Measurements from ENCODE around the gene HSBP1. TPM values are rescaled to one million over a fixed set of nuclear protein-coding genes. Genes with fewer than 3 reads are reported as not detected.

Gene HSBP1
- 148 to 189 TPM (median 177 TPM) in 5 replicates for total RNA-seq (2022; extraction: Qiagen RNA extraction; ENCODE audit: low read depth)

DNA sequence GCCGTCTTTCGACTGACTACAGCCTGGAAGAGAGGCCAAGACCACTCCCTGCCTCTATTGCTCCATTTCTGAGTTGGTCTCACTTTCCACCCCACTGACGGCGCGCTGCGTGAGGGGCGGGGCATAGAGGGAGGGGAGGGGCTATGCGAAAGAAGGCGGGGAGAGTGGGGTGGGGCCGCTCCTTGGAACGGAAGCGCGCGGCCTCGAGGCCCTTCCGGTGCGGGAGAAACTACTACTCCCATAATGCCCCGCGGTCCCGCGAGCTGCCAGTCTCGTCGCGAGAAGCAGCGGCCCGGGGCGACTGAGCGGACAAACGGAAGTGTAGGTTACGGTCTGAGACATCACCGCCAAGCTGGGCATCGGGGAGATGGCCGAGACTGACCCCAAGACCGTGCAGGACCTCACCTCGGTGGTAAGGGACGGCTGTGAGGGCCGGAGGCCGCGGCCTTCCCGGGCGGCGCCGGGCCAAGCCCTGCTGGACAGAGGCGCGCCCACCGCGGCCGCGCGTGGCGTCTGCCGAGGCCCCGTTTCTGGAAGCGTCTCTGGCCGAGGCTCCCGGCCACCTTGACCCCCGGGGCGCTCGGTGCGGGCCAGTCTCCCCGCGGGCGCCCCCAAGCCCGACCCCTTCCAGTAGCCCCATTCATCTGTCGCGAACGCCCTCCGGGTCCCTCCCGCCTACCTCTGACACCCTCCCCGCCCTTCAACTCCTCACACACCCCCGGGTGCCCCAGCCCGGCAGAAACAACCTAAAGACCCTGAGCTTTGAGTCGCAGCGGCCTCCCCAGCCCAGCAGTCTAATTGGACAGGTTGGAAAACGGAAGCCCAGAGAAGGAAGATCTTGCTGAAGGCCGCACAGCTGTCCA, at the start of gene HSBP1:
HSBP1 (plus strand) TSS at position 269 of the 863 bp plus-strand sequence; CDS start at position 368, 99 bp downstream.

Other genes with a start within 250 kb of the HSBP1 start
- gene MLYCD, start 91.1 kb downstream of the HSBP1 start, total RNA-seq (2022; extraction: Qiagen RNA extraction; ENCODE audit: low read depth), result 1.3 to 2.6 TPM (median 2.1 TPM) in 5 replicates
- 25.8 to 55.8 TPM (median 33.7 TPM) in 5 replicates for gene OSGIN1, start 145.3 kb downstream of the HSBP1 start, total RNA-seq (2022; extraction: Qiagen RNA extraction; ENCODE audit: low read depth)
- gene NECAB2, start 160.3 kb downstream of the HSBP1 start, total RNA-seq (2022; extraction: Qiagen RNA extraction; ENCODE audit: low read depth), result 1.2 to 3.2 TPM (median 2.7 TPM) in 5 replicates
- not detected in 5 replicates for gene SLC38A8, start 234.8 kb downstream of the HSBP1 start, total RNA-seq (2022; extraction: Qiagen RNA extraction; ENCODE audit: low read depth)

Data from A549 treated with RU486 at 1 μM for 4 hours (cell line).